UCSD-AML1 (cell line): ENCODE measurements around the gene CDC23.
"Not testable (repeated sequence)": the region's sequence is repeated elsewhere in the genome, so short reads cannot be mapped to it uniquely, and the experiment has no call there.

Experiments
- DNase-seq: peaks from one replicate; lab custom pipeline; 2025; ENCODE audit not compliant: unreplicated experiment; lab: John Stamatoyannopoulos, UW

The CDC23 gene

GRCh38 chr5:138143578-138143977, 69.5 kb downstream of the CDC23 start:
- not testable (repeated sequence) for DNase-seq

GRCh38 chr5:138141734-138142133, 71.4 kb downstream of the CDC23 start:
- DNase-seq = no peak

- DNase-seq = no peak
Observed at GRCh38 chr5:138140268-138140667, 72.9 kb downstream of the CDC23 start.

- no peak for DNase-seq
Observed at GRCh38 chr5:138139781-138140090, 73.4 kb downstream of the CDC23 start.

- no peak for DNase-seq
Observed at GRCh38 chr5:138138949-138139780, 74.0 kb downstream of the CDC23 start, which contains the start of gene NME5. Gene NME5, minus strand, starts transcription at chr5:138139428. Its CDS starts 648 bp downstream, at chr5:138138780.
